ENCODE measurements around the gene BSPRY. TPM values are rescaled to one million over a fixed set of nuclear protein-coding genes. Genes with fewer than 3 reads are reported as not detected.

Gene BSPRY
- total RNA-seq, 1 donor from 2014 or later: 1.3 TPM

GRCh38 chr9:113315231-113315630 is 34.1 kb upstream of the BSPRY start:
- H3K4me3 Mint-ChIP-seq: no peak overlapping the region

GRCh38 chr9:113316030-113316429 is 33.3 kb upstream of the BSPRY start:
- H3K9me3 Mint-ChIP-seq: no peaks in the 10 kb centered on the region
- no peak for ATAC-seq (ENCODE audit: low read depth)
- H3K4me1 Mint-ChIP-seq: no peaks in the 10 kb centered on the region
- intact Hi-C loops (cut with micrococcal nuclease): no loop called here
- H3K4me3 Mint-ChIP-seq: no peak overlapping the region
- ChIA-PET CTCF (no interaction called here), POLR2A (no interaction called here)
- no peak for DNase-seq
- TF ChIP-seq, protein P1, sequence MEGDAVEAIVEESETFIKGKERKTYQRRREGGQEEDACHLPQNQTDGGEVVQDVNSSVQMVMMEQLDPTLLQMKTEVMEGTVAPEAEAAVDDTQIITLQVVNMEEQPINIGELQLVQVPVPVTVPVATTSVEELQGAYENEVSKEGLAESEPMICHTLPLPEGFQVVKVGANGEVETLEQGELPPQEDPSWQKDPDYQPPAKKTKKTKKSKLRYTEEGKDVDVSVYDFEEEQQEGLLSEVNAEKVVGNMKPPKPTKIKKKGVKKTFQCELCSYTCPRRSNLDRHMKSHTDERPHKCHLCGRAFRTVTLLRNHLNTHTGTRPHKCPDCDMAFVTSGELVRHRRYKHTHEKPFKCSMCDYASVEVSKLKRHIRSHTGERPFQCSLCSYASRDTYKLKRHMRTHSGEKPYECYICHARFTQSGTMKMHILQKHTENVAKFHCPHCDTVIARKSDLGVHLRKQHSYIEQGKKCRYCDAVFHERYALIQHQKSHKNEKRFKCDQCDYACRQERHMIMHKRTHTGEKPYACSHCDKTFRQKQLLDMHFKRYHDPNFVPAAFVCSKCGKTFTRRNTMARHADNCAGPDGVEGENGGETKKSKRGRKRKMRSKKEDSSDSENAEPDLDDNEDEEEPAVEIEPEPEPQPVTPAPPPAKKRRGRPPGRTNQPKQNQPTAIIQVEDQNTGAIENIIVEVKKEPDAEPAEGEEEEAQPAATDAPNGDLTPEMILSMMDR (IDR thresholded peaks at IDR 0.05): no peak
- no peaks in the 10 kb centered on the region for H3K36me3 Mint-ChIP-seq (ENCODE audit: low read depth)
- H3K27me3 Mint-ChIP-seq: peaks cover 1% of the 10 kb centered on the region
- no peak overlapping the region for H3K27ac Mint-ChIP-seq

More at GRCh38 chr9:113315231-113315630, 34.1 kb upstream of the BSPRY start:
- ATAC-seq (ENCODE audit: low read depth): no peak
- H3K9me3 Mint-ChIP-seq: no peaks in the 10 kb centered on the region
- no peak overlapping the region for H3K27ac Mint-ChIP-seq
- peaks cover 1% of the 10 kb centered on the region for H3K27me3 Mint-ChIP-seq
- ChIA-PET CTCF (no interaction called here), POLR2A (no interaction called here)
- H3K36me3 Mint-ChIP-seq (ENCODE audit: low read depth): no peaks in the 10 kb centered on the region
- no peaks in the 10 kb centered on the region for H3K4me1 Mint-ChIP-seq
- TF ChIP-seq, protein P1 (IDR thresholded peaks at IDR 0.05): no peak
- DNase-seq: no peak
- intact Hi-C loops (cut with micrococcal nuclease): no loop called here

- ChIA-PET CTCF (no interaction called here), POLR2A (no interaction called here)
- ATAC-seq (ENCODE audit: low read depth): no peak
Observed at GRCh38 chr9:113317777-113318176, 31.6 kb upstream of the BSPRY start.

DNA sequence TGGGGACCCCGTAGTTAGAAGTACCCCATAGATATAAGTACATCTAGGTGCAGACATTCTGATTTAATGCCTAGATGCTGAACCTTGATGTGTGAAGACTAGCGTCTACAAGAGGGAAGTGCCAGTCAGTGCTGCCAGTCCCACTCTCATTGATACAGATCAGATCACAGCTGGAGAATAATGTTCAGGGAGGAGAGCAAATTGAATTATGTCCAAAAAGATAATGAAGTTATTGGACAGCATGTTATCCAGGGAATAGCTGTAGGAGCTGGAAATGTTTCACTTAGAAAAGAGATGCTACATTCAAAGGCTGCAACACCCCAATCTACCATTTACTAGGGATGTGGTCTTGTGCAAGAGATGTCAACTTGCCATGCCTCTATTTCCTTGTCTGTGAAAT is 30.3 kb upstream of the BSPRY start:
- Mint-ChIP-seq H3K9me3 (no peaks in the 10 kb centered on the region), H3K4me3 (no peak overlapping the region), H3K27me3 (peaks cover 1% of the 10 kb centered on the region), H3K36me3 (ENCODE audit: low read depth) (no peaks in the 10 kb centered on the region), H3K4me1 (no peaks in the 10 kb centered on the region), H3K27ac (no peak overlapping the region)
- intact Hi-C loops (cut with micrococcal nuclease): no loop called here
- CTCF ChIA-PET: no interaction called here
- POLR2A ChIA-PET: no interaction called here
- ATAC-seq (ENCODE audit: low read depth) (no peak), DNase-seq (no peak)
- TF ChIP-seq, protein P1 (IDR thresholded peaks at IDR 0.05): no peak

More at GRCh38 chr9:113317777-113318176, 31.6 kb upstream of the BSPRY start:
- Mint-ChIP-seq H3K27me3 (peaks cover 1% of the 10 kb centered on the region), H3K36me3 (ENCODE audit: low read depth) (no peaks in the 10 kb centered on the region), H3K9me3 (no peaks in the 10 kb centered on the region), H3K27ac (no peak overlapping the region), H3K4me3 (no peak overlapping the region), H3K4me1 (no peaks in the 10 kb centered on the region)
- TF ChIP-seq, protein P1 (IDR thresholded peaks at IDR 0.05): no peak
- DNase-seq: no peak
- intact Hi-C loops (cut with micrococcal nuclease): no loop called here

DNA sequence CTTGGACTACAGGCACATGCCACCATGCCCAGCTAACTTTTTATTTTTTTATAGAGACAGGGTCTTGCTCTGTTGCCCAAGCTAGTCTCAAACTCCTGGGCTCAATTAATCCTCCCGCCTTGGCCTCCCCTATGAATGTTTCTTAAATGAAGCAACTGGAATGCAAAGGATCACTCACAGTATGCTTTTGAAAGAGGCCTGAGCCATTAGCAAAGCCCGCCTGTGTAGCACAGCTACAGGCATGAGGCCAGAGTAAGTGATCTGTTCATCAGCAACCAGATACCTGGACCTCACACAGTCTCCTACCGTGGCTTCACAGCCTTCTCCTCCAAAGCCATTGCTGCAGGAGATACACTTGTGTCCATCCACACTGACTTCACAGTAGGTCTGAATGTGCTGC is 29.3 kb upstream of the BSPRY start:
- ATAC-seq (ENCODE audit: low read depth) (no peak), DNase-seq (no peak)
- H3K36me3 Mint-ChIP-seq (ENCODE audit: low read depth): no peaks in the 10 kb centered on the region
- intact Hi-C loops (cut with micrococcal nuclease): no loop called here
- no peaks in the 10 kb centered on the region for H3K27me3 Mint-ChIP-seq
- ChIA-PET CTCF (no interaction called here), POLR2A (no interaction called here)
- no peak overlapping the region for H3K27ac Mint-ChIP-seq
- H3K4me1 Mint-ChIP-seq: no peaks in the 10 kb centered on the region
- no peak overlapping the region for H3K4me3 Mint-ChIP-seq
- no peaks in the 10 kb centered on the region for H3K9me3 Mint-ChIP-seq
- TF ChIP-seq, protein P1 (IDR thresholded peaks at IDR 0.05): no peak

Data from activated B cell treated with CpG ODN at 0.5 μM for 24 hours (primary cell).